B cell (primary cell): ENCODE data around the gene PIF1. TPM values are rescaled to one million over a fixed set of nuclear protein-coding genes. Genes with fewer than 3 reads are reported as not detected.

ENCODE experiments used
- ATAC-seq: fragments of 200-7000 bp; cut with Tn5 transposase; one replicate; pipeline ENCODE4 v1.10.0; 2021; ENCODE audit warnings: low read depth, mild to moderate bottlenecking, moderate number of reproducible peaks, moderate library complexity
- CTCF ChIA-PET: fragments of 350-600 bp; sonication (Branson Sonifier 250); formaldehyde crosslinking; loops from one replicate; lab custom pipeline; 2021; ENCODE audit warnings: antibody characterized with exemption, inconsistent platforms; lab: Charles Lee
- POLR2A ChIA-PET: fragments of 350-600 bp; sonication (Branson Sonifier 250); formaldehyde crosslinking; loops from one replicate; lab custom pipeline; 2021; ENCODE audit warnings: antibody characterized with exemption; lab: Charles Lee
- DNase-seq: peaks from one replicate; pipeline ENCODE4 v3.0.0; 2013
- H2AFZ ChIP-seq: 2 replicates; pipeline ENCODE4 v1.6.1; 2012; ENCODE audit warnings: mild to moderate bottlenecking, low read depth, low read length; ENCODE audit not compliant: insufficient read depth, poor library complexity, severe bottlenecking
- H3K27ac ChIP-seq, 2 donors: 1 replicate in 1 of 2; 2 replicates in 1 of 2; pipeline ENCODE4 v1.5.1; 2012 to 2013; ENCODE audit warnings: low read length in 2 of 2, mild to moderate bottlenecking in 2 of 2, moderate library complexity in 1 of 2
- H3K27me3 ChIP-seq, 4 experiments: fragments of 200-600 bp in 1 of 4; sonication (generic) in 1 of 4; replicated peaks in 1 of 4; 1 replicate in 2 of 4; 2 replicates in 2 of 4; pipeline versions ENCODE4 v1.6.1 to v1.7.0; 2013 to 2016; ENCODE audit warnings: low read length in 3 of 4, mild to moderate bottlenecking in 2 of 4, mixed read lengths in 1 of 4, moderate library complexity in 1 of 4; ENCODE audit not compliant: insufficient read depth in 4 of 4, control insufficient read depth in 3 of 4; ENCODE audit errors: control extremely low read depth in 1 of 4
- H3K36me3 ChIP-seq, 2 experiments: replicated peaks in 1 of 2; 1 replicate in 1 of 2; 2 replicates in 1 of 2; pipeline versions ENCODE4 v1.6.1 to v1.7.1; 2013; ENCODE audit warnings: low read length in 1 of 2; ENCODE audit not compliant: insufficient read depth in 2 of 2, control insufficient read depth in 1 of 2; ENCODE audit errors: control extremely low read depth in 1 of 2, extremely low read depth in 1 of 2
- H3K4me1 ChIP-seq, 2 donors: fragments of 200-600 bp in 1 of 2; sonication (generic) in 1 of 2; 1 replicate in 1 of 2; 2 replicates in 1 of 2; pipeline versions ENCODE4 v1.5.1 to v1.6.1; 2013 to 2017; ENCODE audit warnings: low read length in 2 of 2; ENCODE audit not compliant: control insufficient read depth in 2 of 2, insufficient read depth in 2 of 2
- H3K4me2 ChIP-seq: replicated peaks from 2 replicates; pipeline ENCODE3; 2012; ENCODE audit warnings: mild to moderate bottlenecking, low read depth, low read length; ENCODE audit not compliant: poor library complexity, severe bottlenecking
- H3K4me3 ChIP-seq, 5 experiments: fragments of 200-600 bp in 1 of 5; sonication (generic) in 1 of 5; 1 replicate in 3 of 5; 2 replicates in 2 of 5; pipeline versions ENCODE4 v1.5.1 to v1.7.0; 2011 to 2016; ENCODE audit warnings: low read length in 4 of 5, mild to moderate bottlenecking in 4 of 5, low read depth in 2 of 5, control low read depth in 1 of 5, moderate library complexity in 1 of 5; ENCODE audit not compliant: insufficient read depth in 1 of 5; ENCODE audit errors: control extremely low read depth in 1 of 5, extremely low read depth in 1 of 5
- H3K79me2 ChIP-seq: fragments of 200-600 bp; sonication (generic); one replicate; pipeline ENCODE4 v1.6.0; 2016; ENCODE audit warnings: low read length; ENCODE audit not compliant: control insufficient read depth, insufficient read depth
- H3K9ac ChIP-seq: fragments of 200-600 bp; sonication (generic); 2 replicates; pipeline ENCODE4 v1.6.1; 2017; ENCODE audit warnings: mild to moderate bottlenecking, low read length, moderate library complexity
- H3K9me3 ChIP-seq, 3 donors: one replicate each; pipeline versions ENCODE4 v1.6.1 to v1.7.1; 2013; ENCODE audit warnings: low read length in 2 of 3; ENCODE audit not compliant: control insufficient read depth in 2 of 3, insufficient read depth in 1 of 3; ENCODE audit errors: control extremely low read depth in 1 of 3
- H4K20me1 ChIP-seq: 2 replicates; pipeline ENCODE4 v1.6.0; 2012; ENCODE audit warnings: mild to moderate bottlenecking, low read length; ENCODE audit not compliant: insufficient read depth, control insufficient read depth, poor library complexity, severe bottlenecking
- H3K27ac Mint-ChIP-seq: one replicate; pipeline ENCODE4 v1.8.0; 2021; ENCODE audit warnings: mixed read lengths
- H3K27me3 Mint-ChIP-seq: one replicate; pipeline ENCODE4 v1.8.0; 2021; ENCODE audit warnings: mixed read lengths
- H3K4me1 Mint-ChIP-seq: one replicate; pipeline ENCODE4 v1.8.0; 2021; ENCODE audit warnings: mixed read lengths
- H3K4me3 Mint-ChIP-seq: one replicate; pipeline ENCODE4 v1.8.0; 2021; ENCODE audit warnings: mixed read lengths
- H3K9me3 Mint-ChIP-seq: one replicate; pipeline ENCODE4 v1.8.0; 2022; ENCODE audit warnings: mixed read lengths; ENCODE audit not compliant: insufficient read depth
- EZH2 ChIP-seq: IDR thresholded peaks from 2 replicates; pipeline ENCODE4 v1.6.1; 2012; ENCODE audit warnings: borderline replicate concordance, low read depth, mild to moderate bottlenecking, moderate library complexity, low read length; ENCODE audit not compliant: insufficient read depth, poor library complexity, severe bottlenecking
- WGBS: methylation state at CpG from one replicate; pipeline ENCODE4 v1.1.5; 2013; ENCODE audit warnings: missing lambda C conversion rate; ENCODE audit not compliant: insufficient coverage; 5-methylcytosine and 5-hydroxymethylcytosine counted together
- intact Hi-C: fragments of 100-400 bp; cut with micrococcal nuclease; formaldehyde crosslinking; loops from one replicate; pipeline ENCODE4 v1.10.0; 2022
- polyA plus RNA-seq: library from polyadenylated mRNA; depleted of rRNA; stranded (reverse); fragments of >200 nt; gene quantifications from 2 replicates; pipeline ENCODE4 v1.2.3, GENCODE V29; 2012
- total RNA-seq, 2 donors: library from RNA; stranded (reverse); fragments of 120-200 nt in 1 of 2; gene quantifications; 1 replicate in 1 of 2; 2 replicates in 1 of 2; pipeline versions ENCODE4 v1.2.3 to v1.2.4, GENCODE V29; 2013 to 2022
- TF ChIP-seq, protein P1 (sequence below): fragments of 200-600 bp; IDR thresholded peaks from one replicate; pipeline ENCODE4 v1.8.0; 2022; ENCODE audit warnings: antibody characterized with exemption, mild to moderate bottlenecking

PIF1 gene
- total and polyA plus RNA-seq, 2 donors (not counting 1 experiment from before 2014, with no cell fraction given), result 2.0 to 6.2 TPM

DNA sequence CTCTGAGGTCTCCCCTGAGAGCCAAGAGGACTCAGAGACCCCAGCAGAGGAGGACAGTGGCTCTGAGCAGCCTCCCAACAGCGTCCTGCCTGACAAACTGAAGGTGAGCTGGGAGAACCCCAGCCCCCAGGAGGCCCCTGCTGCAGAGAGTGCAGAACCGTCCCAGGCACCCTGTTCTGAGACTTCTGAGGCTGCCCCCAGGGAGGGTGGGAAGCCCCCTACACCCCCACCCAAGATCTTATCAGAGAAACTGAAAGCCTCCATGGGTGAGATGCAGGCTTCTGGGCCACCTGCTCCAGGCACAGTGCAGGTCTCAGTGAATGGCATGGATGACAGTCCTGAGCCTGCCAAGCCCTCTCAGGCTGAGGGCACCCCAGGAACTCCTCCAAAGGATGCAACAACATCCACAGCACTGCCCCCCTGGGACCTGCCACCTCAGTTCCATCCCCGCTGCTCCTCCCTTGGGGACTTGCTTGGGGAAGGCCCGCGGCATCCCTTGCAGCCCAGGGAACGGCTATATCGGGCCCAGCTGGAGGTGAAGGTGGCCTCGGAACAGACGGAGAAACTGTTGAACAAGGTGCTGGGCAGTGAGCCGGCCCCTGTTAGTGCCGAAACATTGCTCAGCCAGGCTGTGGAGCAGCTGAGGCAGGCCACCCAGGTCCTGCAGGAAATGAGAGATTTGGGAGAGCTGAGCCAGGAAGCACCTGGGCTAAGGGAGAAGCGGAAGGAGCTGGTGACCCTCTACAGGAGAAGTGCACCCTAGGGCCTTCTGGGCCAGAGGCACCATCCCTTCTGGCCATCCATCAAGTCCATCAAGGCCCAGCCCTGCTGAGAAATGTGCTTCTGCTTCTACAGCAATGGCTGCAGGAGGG lies 39.9 kb upstream of the PIF1 start:
- Histone ChIP-seq H3K4me3 (no peak overlapping the region), H4K20me1 (peaks cover 21% of the 10 kb centered on the region), H3K79me2 (peaks cover 13% of the 10 kb centered on the region), H3K9ac (no peak overlapping the region), H3K4me2 (no peak overlapping the region), H3K27me3 (no peaks in the 10 kb centered on the region), H3K9me3 (no peaks in the 10 kb centered on the region), H2AFZ (no peak overlapping the region), H3K36me3 (peaks cover 0 to 63% of the 10 kb centered on the region in 2 experiments), H3K4me1 (peaks cover 0 to 12% of the 10 kb centered on the region in 2 donors), H3K27ac (no peak overlapping the region)
- POLR2A ChIA-PET, result no interaction called here
- Mint-ChIP-seq H3K27me3 (no peaks in the 10 kb centered on the region), H3K9me3 (no peaks in the 10 kb centered on the region), H3K4me1 (peaks cover 29% of the 10 kb centered on the region), H3K4me3 (no peak overlapping the region), H3K27ac (peak overlapping the region; percentile 75)
- CTCF ChIA-PET, result no interaction called here
- 75% methylated on average over 11 of the region's 12 CpGs for WGBS
- TF ChIP-seq, protein P1, sequence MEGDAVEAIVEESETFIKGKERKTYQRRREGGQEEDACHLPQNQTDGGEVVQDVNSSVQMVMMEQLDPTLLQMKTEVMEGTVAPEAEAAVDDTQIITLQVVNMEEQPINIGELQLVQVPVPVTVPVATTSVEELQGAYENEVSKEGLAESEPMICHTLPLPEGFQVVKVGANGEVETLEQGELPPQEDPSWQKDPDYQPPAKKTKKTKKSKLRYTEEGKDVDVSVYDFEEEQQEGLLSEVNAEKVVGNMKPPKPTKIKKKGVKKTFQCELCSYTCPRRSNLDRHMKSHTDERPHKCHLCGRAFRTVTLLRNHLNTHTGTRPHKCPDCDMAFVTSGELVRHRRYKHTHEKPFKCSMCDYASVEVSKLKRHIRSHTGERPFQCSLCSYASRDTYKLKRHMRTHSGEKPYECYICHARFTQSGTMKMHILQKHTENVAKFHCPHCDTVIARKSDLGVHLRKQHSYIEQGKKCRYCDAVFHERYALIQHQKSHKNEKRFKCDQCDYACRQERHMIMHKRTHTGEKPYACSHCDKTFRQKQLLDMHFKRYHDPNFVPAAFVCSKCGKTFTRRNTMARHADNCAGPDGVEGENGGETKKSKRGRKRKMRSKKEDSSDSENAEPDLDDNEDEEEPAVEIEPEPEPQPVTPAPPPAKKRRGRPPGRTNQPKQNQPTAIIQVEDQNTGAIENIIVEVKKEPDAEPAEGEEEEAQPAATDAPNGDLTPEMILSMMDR, result no peak
- no peak for TF ChIP-seq EZH2
- peak; percentile 43 for ATAC-seq
- DNase-seq, result no peak
- intact Hi-C loops, result no loop called here

DNA sequence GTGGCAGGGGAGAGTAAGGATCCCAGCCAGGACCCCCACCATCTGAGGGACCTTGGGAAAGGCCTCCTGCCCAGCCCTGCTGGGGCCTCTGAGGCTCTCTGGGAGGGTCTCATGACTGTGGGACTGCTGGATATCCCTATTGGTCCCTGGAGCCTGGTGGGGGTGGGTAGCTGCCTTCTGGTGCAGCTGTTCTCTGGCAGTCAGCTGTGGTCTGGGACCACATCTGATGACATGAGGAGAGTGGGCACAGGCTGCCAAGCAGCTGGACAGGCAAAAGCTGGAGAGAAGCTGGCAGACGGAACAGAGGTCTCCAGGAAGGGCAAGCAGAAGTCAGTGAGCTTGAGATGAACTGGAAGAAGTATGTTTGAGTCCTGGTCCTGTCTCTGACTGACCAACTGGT lies 38.6 kb upstream of the PIF1 start:
- H3K27me3 ChIP-seq, result no peaks in the 10 kb centered on the region
- no peak overlapping the region for H3K4me3 Mint-ChIP-seq
- H3K36me3 ChIP-seq, result peaks cover 3 to 76% of the 10 kb centered on the region in 2 experiments
- no peaks in the 10 kb centered on the region for H3K9me3 ChIP-seq
- CTCF ChIA-PET, result no interaction called here
- H3K27ac ChIP-seq, result no peak overlapping the region
- H3K79me2 ChIP-seq, result peaks cover 18% of the 10 kb centered on the region
- no peak overlapping the region for H3K9ac ChIP-seq
- WGBS, result 100% methylated on average over 1 of the region's 1 CpG
- no peak for TF ChIP-seq EZH2
- TF ChIP-seq, protein P1, result no peak
- no peaks in the 10 kb centered on the region for H3K27me3 Mint-ChIP-seq
- peaks cover 0 to 8% of the 10 kb centered on the region in 2 donors for H3K4me1 ChIP-seq
- ATAC-seq (no peak), DNase-seq (no peak)
- intact Hi-C loops, result no loop called here
- H3K4me2 ChIP-seq, result no peak overlapping the region
- H3K4me3 ChIP-seq, result no peak overlapping the region
- H3K9me3 Mint-ChIP-seq, result no peaks in the 10 kb centered on the region
- no peak overlapping the region for H2AFZ ChIP-seq
- POLR2A ChIA-PET, result no interaction called here
- H3K4me1 Mint-ChIP-seq, result peaks cover 22% of the 10 kb centered on the region
- H3K27ac Mint-ChIP-seq, result peak overlapping the region; percentile 60
- peaks cover 34% of the 10 kb centered on the region for H4K20me1 ChIP-seq
